Neural progenitor cell (in vitro differentiated cells): ENCODE results near the gene FADS2.

Source experiments
- EZH2 ChIP-seq: fragments of 200-600 bp; sonication (generic); IDR thresholded peaks from 2 replicates; pipeline ENCODE4 v1.6.1; 2017; ENCODE audit warnings: antibody characterized with exemption, mild to moderate bottlenecking, moderate library complexity
- TF ChIP-seq, protein P1 (sequence below): fragments of 200-600 bp; sonication (generic); IDR thresholded peaks from 2 replicates; pipeline ENCODE4 v1.5.1; 2017; ENCODE audit warnings: antibody characterized with exemption, mild to moderate bottlenecking

DNA sequence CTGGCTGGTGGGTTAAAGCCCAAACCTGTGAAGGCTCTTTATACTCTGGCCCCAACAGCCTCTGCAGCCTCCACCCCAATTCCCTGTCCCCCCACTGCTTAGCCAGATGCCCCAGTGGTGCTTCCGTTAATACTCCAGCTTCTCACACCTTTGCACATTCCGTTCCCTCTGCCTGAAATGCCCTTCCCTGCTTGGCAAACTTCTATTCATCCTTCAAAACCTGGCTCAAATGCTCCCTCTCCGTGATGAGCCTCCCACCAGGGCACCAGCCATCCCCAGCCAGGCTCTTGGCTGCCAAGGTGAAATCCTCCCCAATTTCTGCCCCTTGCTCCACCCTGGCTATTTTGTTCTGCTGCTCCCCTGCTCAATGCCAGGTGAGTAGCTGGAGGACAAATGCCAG is 75.7 kb downstream of the FADS2 start:
- TF ChIP-seq, protein P1, sequence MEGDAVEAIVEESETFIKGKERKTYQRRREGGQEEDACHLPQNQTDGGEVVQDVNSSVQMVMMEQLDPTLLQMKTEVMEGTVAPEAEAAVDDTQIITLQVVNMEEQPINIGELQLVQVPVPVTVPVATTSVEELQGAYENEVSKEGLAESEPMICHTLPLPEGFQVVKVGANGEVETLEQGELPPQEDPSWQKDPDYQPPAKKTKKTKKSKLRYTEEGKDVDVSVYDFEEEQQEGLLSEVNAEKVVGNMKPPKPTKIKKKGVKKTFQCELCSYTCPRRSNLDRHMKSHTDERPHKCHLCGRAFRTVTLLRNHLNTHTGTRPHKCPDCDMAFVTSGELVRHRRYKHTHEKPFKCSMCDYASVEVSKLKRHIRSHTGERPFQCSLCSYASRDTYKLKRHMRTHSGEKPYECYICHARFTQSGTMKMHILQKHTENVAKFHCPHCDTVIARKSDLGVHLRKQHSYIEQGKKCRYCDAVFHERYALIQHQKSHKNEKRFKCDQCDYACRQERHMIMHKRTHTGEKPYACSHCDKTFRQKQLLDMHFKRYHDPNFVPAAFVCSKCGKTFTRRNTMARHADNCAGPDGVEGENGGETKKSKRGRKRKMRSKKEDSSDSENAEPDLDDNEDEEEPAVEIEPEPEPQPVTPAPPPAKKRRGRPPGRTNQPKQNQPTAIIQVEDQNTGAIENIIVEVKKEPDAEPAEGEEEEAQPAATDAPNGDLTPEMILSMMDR, result no peak
- TF ChIP-seq EZH2, result no peak
